Islet of Langerhans (tissue), 1 donor: Measurements from ENCODE around the gene GPA33.
"Not testable (repeated sequence)": the region's sequence is repeated elsewhere in the genome, so short reads cannot be mapped to it uniquely, and the experiment has no call there.

Source experiments
- FAIRE-seq: peaks from one replicate; lab custom pipeline; 2011; peaks lifted over from hg19 to GRCh38; lab: Jason Lieb, UNC

The GPA33 gene

GRCh38 chr1:167056529-167057231 is 33.5 kb downstream of the GPA33 start:
- FAIRE-seq, result no peak

GRCh38 chr1:167054946-167055630 is 35.1 kb downstream of the GPA33 start:
- FAIRE-seq, result no peak

- no peak for FAIRE-seq
Measured at GRCh38 chr1:167054531-167054930, 35.6 kb downstream of the GPA33 start.

- no peak for FAIRE-seq
Measured at GRCh38 chr1:167052389-167052788, 37.8 kb downstream of the GPA33 start.

- FAIRE-seq, result no peak
Measured at GRCh38 chr1:167051907-167052306, 38.3 kb downstream of the GPA33 start.

DNA sequence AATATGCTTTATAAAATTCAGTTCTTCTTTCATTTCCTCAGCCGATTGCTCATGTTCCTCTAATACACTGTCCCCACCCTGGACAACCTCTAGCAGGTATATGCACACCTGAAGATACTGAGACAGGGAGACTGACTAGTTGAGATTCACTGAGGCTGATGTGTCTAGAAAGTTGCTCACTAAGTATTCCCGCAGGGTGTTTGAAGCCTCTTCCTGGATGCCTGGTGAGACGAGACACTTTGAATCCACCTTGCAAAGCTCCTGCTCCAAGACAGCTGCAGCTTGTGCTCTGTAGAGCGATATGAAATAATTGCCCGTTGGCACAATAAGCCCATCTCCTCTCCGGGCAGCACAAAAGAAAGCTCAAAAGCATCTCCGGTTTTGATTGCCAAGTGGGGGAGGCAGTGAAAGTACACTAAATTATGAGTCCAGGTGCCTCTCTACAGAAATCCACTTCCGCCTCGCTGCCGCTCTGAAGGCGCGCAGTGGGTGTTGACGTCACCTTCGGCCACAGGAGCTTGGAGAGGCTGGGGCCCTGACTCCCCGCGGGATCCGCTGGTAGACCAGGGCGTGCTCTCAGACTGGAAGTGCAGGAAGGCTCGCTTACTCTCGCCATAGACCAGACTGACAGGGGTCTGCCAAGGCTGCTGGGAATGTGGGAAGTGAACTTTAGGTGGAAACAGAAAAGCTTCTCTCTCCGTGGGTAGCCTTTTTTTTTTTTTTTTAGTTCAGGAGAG is 46.3 kb downstream of the GPA33 start:
- FAIRE-seq, result no peak

- FAIRE-seq, result no peak
Measured at GRCh38 chr1:167033646-167034045, 56.5 kb downstream of the GPA33 start.

GRCh38 chr1:167029553-167029952 is 60.6 kb downstream of the GPA33 start:
- FAIRE-seq, result not testable (repeated sequence)

GRCh38 chr1:167022384-167022783 is 67.8 kb downstream of the GPA33 start:
- no peak for FAIRE-seq

GRCh38 chr1:167016100-167016750 is 74.0 kb downstream of the GPA33 start:
- no peak for FAIRE-seq

- no peak for FAIRE-seq
Measured at GRCh38 chr1:167013108-167013929, 76.9 kb downstream of the GPA33 start.

GRCh38 chr1:167012570-167012969 is 77.6 kb downstream of the GPA33 start:
- FAIRE-seq, result no peak

- FAIRE-seq, result no peak
Measured at GRCh38 chr1:167011560-167012191, 78.5 kb downstream of the GPA33 start.

- no peak for FAIRE-seq
Measured at GRCh38 chr1:167003711-167004110, 86.5 kb downstream of the GPA33 start.
